Fibroblast of lung (primary cell): ENCODE results near the gene NUAK2. TPM values are rescaled to one million over a fixed set of nuclear protein-coding genes. Genes with fewer than 3 reads are reported as not detected.
A peak's percentile ranks its signal among the peaks of the same experiment; 100 is the strongest.

Source experiments
- DNase-seq, 2 donors: peaks; one replicate each; pipeline versions ENCODE4 v3.0.0 to v3.0.0-alpha.2; 2010; ENCODE audit warnings: low read depth in 2 of 2
- H2AFZ ChIP-seq: 2 replicates; pipeline ENCODE4 v1.5.1; 2012; ENCODE audit warnings: low read length, control low read depth, inconsistent platforms
- H3K27ac ChIP-seq: 2 replicates; pipeline ENCODE4 v1.5.1; 2011; ENCODE audit warnings: low read length, control low read depth; ENCODE audit not compliant: insufficient read depth
- H3K27me3 ChIP-seq: 2 replicates; pipeline ENCODE4 v1.5.1; 2011; ENCODE audit warnings: mild to moderate bottlenecking, low read length; ENCODE audit not compliant: control insufficient read depth, insufficient read depth
- H3K36me3 ChIP-seq: 2 replicates; pipeline ENCODE4 v1.5.1; 2011; ENCODE audit warnings: low read length; ENCODE audit not compliant: control insufficient read depth, insufficient read depth
- H3K4me1 ChIP-seq: 2 replicates; pipeline ENCODE4 v1.5.1; 2011; ENCODE audit warnings: low read length; ENCODE audit not compliant: control insufficient read depth, insufficient read depth; ENCODE audit errors: extremely low read depth
- H3K4me2 ChIP-seq: 2 replicates; pipeline ENCODE4 v1.5.1; 2011; ENCODE audit warnings: low read length, control low read depth; ENCODE audit not compliant: insufficient read depth; ENCODE audit errors: extremely low read depth
- H3K4me3 ChIP-seq, 4 experiments: fragments of 200-600 bp in 1 of 4; sonication (generic) in 1 of 4; replicated peaks in 1 of 4; 2 replicates each; pipeline ENCODE4 v1.5.1; 2011 to 2016; ENCODE audit warnings: low read length in 4 of 4, low read depth in 3 of 4, mild to moderate bottlenecking in 3 of 4, control low read depth in 2 of 4, inconsistent platforms in 1 of 4, mixed read lengths in 1 of 4; ENCODE audit not compliant: insufficient read depth in 1 of 4; ENCODE audit errors: control extremely low read depth in 1 of 4
- H3K79me2 ChIP-seq: 2 replicates; pipeline ENCODE4 v1.5.1; 2012; ENCODE audit warnings: mild to moderate bottlenecking, low read length, inconsistent platforms; ENCODE audit not compliant: control insufficient read depth, insufficient read depth
- H3K9ac ChIP-seq: 2 replicates; pipeline ENCODE4 v1.5.1; 2011; ENCODE audit warnings: mild to moderate bottlenecking, low read length, control low read depth; ENCODE audit not compliant: insufficient read depth
- H3K9me3 ChIP-seq: 2 replicates; pipeline ENCODE4 v1.5.1; 2012; ENCODE audit warnings: low read depth, low read length; ENCODE audit not compliant: control insufficient read depth, insufficient read depth
- H4K20me1 ChIP-seq: 2 replicates; pipeline ENCODE4 v1.5.1; 2011; ENCODE audit warnings: low read length; ENCODE audit not compliant: control insufficient read depth, insufficient read depth; ENCODE audit errors: extremely low read depth
- CTCF ChIP-seq, 2 donors: IDR thresholded peaks in 1 of 2; conservative IDR thresholded peaks in 1 of 2; 1 replicate in 1 of 2; 2 replicates in 1 of 2; pipeline ENCODE4 v1.5.1; 2011 to 2012; ENCODE audit warnings: low read length in 2 of 2, control low read depth in 1 of 2, inconsistent platforms in 1 of 2, low read depth in 1 of 2, mild to moderate bottlenecking in 1 of 2
- EZH2 ChIP-seq: IDR thresholded peaks from 2 replicates; pipeline ENCODE4 v1.5.1; 2012; ENCODE audit warnings: low read length, control low read depth, mild to moderate bottlenecking; ENCODE audit errors: missing control alignments
- polyA plus RNA-seq, 2 donors: library from polyadenylated mRNA; depleted of rRNA in 1 of 2; stranded (reverse) in 1 of 2; unstranded in 1 of 2; fragments of >200 nt; gene quantifications; 2 replicates each; pipeline ENCODE4 v1.2.1, GENCODE V29; 2011 to 2012; ENCODE audit warnings: missing spikeins in 1 of 2
- total RNA-seq: library from RNA; depleted of rRNA; stranded (reverse); fragments of >200 nt; gene quantifications from 2 replicates; pipeline ENCODE4 v1.2.1, GENCODE V29; 2014

The NUAK2 gene
- total and polyA plus RNA-seq, 2 donors (not counting 1 experiment from before 2014, with no cell fraction given): 1.7 to 4.9 TPM

- Histone ChIP-seq H3K4me2 (no peak overlapping the region), H3K36me3 (peaks cover under 1% of the 10 kb centered on the region), H3K4me3 (no peak overlapping the region), H3K27ac (no peak overlapping the region), H3K27me3 (peaks cover 15% of the 10 kb centered on the region), H3K9ac (no peak overlapping the region), H3K79me2 (peaks cover 15% of the 10 kb centered on the region), H4K20me1 (no peaks in the 10 kb centered on the region), H3K4me1 (peaks cover 6% of the 10 kb centered on the region), H3K9me3 (no peaks in the 10 kb centered on the region), H2AFZ (no peak overlapping the region)
- TF ChIP-seq EZH2 (no peak), CTCF (conservative IDR thresholded peaks at IDR 0.05 in 1 of 2, IDR thresholded peaks at IDR 0.05 in 1 of 2; ENCODE audit: low read depth in 1 of 2, low read length in 2 of 2) (no peak)
- DNase-seq: peak in 1 of 2 donors; percentile 61
These were observed 3.2 kb upstream of the NUAK2 start for GRCh38 chr1:205324781-205325180.

- Histone ChIP-seq H3K36me3 (peaks cover 1% of the 10 kb centered on the region), H3K4me1 (peaks cover 8% of the 10 kb centered on the region), H3K79me2 (peaks cover 25% of the 10 kb centered on the region), H3K9ac (no peak overlapping the region), H3K9me3 (no peaks in the 10 kb centered on the region), H3K4me3 (no peak overlapping the region), H3K4me2 (no peak overlapping the region), H3K27me3 (peaks cover 7% of the 10 kb centered on the region), H3K27ac (no peak overlapping the region), H4K20me1 (no peaks in the 10 kb centered on the region), H2AFZ (no peak overlapping the region)
- DNase-seq: no peak
- no peak for TF ChIP-seq CTCF (conservative IDR thresholded peaks at IDR 0.05 in 1 of 2, IDR thresholded peaks at IDR 0.05 in 1 of 2; ENCODE audit: low read depth in 1 of 2, low read length in 2 of 2)
- TF ChIP-seq EZH2: no peak
These were observed 2.2 kb upstream of the NUAK2 start for GRCh38 chr1:205323794-205324193.

- Histone ChIP-seq H4K20me1 (no peaks in the 10 kb centered on the region), H3K4me2 (peak overlapping the region; percentile 21), H3K27me3 (peaks cover 2% of the 10 kb centered on the region), H3K4me1 (peaks cover 20% of the 10 kb centered on the region), H3K36me3 (peaks cover 1% of the 10 kb centered on the region), H3K27ac (no peak overlapping the region), H3K9ac (no peak overlapping the region), H3K4me3 (peak overlapping the region in 2 of 4 experiments; percentile 21 to 93), H3K9me3 (no peaks in the 10 kb centered on the region), H2AFZ (no peak overlapping the region), H3K79me2 (peaks cover 43% of the 10 kb centered on the region)
- DNase-seq: no peak
- TF ChIP-seq CTCF (conservative IDR thresholded peaks at IDR 0.05 in 1 of 2, IDR thresholded peaks at IDR 0.05 in 1 of 2; ENCODE audit: low read depth in 1 of 2, low read length in 2 of 2) (no peak), EZH2 (no peak)
These were observed 376 bp upstream of the NUAK2 start for GRCh38 chr1:205321959-205322283.
